T-helper 9 cell (primary cell): ENCODE data around the gene MASP1.

ENCODE experiments used
- DNase-seq: peaks from one replicate; pipeline ENCODE4 v3.0.0-alpha.2; 2020
- total RNA-seq, 2 donors: gene quantifications; one replicate each; lab custom pipeline; 2026; lab: John Stamatoyannopoulos, UW

MASP1 gene, protein sequence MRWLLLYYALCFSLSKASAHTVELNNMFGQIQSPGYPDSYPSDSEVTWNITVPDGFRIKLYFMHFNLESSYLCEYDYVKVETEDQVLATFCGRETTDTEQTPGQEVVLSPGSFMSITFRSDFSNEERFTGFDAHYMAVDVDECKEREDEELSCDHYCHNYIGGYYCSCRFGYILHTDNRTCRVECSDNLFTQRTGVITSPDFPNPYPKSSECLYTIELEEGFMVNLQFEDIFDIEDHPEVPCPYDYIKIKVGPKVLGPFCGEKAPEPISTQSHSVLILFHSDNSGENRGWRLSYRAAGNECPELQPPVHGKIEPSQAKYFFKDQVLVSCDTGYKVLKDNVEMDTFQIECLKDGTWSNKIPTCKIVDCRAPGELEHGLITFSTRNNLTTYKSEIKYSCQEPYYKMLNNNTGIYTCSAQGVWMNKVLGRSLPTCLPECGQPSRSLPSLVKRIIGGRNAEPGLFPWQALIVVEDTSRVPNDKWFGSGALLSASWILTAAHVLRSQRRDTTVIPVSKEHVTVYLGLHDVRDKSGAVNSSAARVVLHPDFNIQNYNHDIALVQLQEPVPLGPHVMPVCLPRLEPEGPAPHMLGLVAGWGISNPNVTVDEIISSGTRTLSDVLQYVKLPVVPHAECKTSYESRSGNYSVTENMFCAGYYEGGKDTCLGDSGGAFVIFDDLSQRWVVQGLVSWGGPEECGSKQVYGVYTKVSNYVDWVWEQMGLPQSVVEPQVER
- 0 reads per million in 2 donors for total RNA-seq

DNA sequence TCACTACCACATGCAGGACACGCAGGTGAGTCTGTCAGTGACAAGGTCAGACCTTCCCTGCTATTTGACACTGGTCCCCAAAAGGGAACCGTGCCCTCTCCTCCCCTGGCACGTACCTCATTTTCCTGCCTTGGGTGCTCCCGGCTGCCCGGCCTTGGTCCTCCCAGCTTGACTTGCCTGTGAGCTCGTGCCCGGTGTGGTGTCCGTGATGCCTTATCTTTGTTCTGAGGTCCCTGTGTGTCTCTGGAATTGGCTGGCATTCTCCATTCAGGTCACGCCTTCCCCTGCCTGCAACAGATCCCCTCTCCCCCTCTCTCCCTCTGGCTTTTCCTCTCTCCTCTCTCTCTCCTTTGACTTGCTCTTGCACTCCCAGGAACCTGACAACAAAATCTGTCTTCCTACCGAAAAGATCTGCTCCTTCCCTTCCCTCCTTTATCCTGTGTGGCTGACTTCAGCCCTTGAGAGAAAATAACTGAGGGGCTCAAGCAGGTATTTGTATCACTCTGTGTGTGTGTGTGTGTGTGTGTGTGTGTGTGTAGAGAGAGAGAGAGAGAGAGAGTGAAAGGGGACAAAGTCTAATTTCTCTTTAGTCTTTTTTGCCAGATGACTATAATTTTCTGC, at the start of gene MASP1:
Gene MASP1 (minus strand): TSS at position 226 of the 621 bp plus-strand sequence. CDS start 105 bp downstream, at position 121.
- no peak for DNase-seq

- no peak for DNase-seq
These were observed 49.0 kb upstream of the MASP1 start for GRCh38 chr3:187340578-187340977.

- DNase-seq: no peak
These were observed 44.8 kb upstream of the MASP1 start for GRCh38 chr3:187336322-187336721.

- no peak for DNase-seq
These were observed 43.4 kb upstream of the MASP1 start for GRCh38 chr3:187334904-187335303.

- DNase-seq: no peak
These were observed 37.2 kb upstream of the MASP1 start for GRCh38 chr3:187328691-187329090.

DNA sequence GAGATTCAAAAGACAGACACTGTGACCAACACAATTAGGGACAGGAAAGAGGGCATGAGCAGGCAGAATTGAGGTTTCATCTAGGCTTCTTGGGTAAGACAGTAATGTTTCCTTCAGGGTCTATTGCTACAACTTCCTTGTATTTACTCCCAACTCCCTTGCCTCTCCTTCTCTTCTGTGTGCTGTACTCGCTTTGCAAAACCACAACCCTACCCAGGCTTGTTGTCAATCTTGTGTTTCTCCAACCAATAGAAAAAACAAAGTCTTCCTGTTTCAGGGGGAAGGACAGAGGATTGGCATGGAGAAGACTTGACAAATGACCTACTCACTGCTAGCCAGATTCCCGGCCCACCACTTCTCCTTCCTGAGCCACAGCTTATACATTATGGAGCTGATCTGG, 36.3 kb upstream of the MASP1 start:
- no peak for DNase-seq

- DNase-seq: no peak
These were observed 34.1 kb upstream of the MASP1 start for GRCh38 chr3:187325632-187326031.

DNA sequence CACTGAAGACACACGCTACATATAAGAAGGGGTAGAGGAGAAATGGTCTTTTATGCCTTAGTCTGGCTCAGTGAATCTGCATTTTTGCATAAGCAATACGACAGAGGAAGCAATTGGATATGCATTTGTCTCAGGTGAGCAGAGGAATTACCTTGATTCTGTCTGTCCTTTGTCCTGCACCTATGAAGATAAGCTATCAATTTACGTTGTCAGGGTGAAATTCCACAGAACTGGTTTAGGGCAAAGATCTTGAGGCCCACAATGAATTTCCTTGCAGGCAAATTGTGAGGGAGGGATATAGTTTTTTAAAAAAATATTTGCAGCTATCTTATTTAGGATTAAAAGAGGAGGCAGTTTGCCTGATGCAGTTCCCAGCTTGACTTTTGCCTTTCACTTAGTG, 31.6 kb upstream of the MASP1 start:
- no peak for DNase-seq

GRCh38 chr3:187322291-187322690, 30.8 kb upstream of the MASP1 start:
- no peak for DNase-seq

GRCh38 chr3:187321766-187322165, 30.2 kb upstream of the MASP1 start:
- DNase-seq: no peak

- DNase-seq: peak; percentile 28
These were observed 28.3 kb upstream of the MASP1 start for GRCh38 chr3:187319699-187320302.

- DNase-seq: peak; percentile 10
These were observed 27.5 kb upstream of the MASP1 start for GRCh38 chr3:187318819-187319616.

GRCh38 chr3:187315872-187316271, 24.3 kb upstream of the MASP1 start:
- DNase-seq: no peak

DNA sequence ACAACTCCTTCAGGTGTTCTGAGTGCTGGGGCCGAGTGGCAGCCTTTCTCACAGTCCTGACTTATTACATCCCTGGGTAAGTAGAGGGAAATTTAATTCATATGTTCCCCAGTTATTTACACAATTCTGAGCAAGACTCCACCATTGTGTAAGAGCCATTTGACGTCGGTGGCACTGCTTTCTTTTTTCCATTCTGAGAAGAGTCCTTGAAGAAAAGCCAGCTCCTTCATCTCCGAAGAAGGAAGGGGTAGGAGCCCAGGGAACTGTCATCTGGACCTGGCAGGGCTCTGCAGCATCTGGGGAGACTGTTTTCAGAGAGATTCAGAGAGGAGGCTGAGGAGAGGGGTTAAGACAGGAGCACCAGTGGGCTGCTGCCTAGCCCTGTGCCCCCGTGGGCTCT, 22.6 kb upstream of the MASP1 start:
- DNase-seq: no peak

DNA sequence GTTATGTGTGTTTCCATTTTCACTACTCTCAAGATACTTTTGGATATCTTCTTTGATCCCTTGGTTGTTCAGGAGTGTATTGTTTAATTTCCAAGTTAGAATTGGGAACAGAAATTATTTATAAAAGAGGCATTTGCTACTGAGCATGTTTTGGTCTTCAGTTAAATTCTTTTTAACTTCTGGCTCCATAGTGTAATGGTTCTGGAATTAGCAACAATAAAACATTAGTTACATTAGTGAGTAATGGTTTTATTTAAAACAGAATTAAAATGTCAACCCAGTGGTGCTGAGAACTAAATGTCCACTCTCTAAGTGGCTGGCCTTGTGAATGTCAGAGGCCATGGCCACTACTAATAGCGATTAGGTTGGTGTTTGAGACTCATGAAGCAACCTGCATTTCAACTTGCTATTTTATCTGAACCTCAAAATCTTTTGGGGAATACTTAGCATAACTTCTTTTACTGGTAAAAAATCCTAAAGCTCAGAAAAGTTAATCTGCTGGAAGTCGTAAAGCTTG, 19.5 kb upstream of the MASP1 start:
- no peak for DNase-seq

DNA sequence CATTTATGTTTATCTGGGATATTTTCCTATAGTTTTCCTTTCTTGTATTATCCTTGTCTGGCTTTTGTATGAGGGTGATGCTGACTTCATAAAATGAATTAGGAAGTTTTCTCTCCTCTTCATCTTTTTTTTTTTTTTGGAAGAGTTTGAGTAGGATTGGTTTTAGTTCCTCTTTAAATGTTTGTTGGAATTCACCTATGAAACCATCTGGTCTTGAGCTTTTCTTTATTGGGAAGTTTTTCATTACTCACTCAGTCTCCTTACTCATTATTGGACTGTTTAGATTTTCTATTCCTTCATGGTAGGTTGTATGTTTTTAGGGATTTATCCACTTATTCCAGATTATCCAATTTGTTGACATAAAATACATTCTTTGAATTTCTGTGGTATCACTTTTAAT, 18.7 kb upstream of the MASP1 start:
- no peak for DNase-seq

GRCh38 chr3:187305881-187306280, 14.3 kb upstream of the MASP1 start:
- no peak for DNase-seq

DNA sequence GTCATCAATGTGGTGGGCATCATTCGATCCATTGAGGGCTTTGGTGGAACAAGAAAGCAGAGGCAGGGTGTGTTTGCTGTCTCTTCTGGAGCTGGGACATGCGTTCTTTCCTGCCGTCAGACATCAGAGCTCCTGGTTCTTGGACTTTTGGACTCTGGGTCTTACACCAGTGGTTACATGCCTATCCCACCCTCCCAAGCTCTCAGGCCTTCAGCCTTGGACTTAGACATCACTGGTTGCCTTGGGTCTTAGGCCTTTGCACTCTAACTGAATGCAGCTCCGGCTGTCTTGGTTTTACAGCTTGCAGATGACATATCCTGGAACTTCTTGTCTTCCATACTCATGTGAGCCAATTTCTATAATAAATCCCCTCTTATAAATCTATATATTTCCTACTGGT, 8.1 kb upstream of the MASP1 start:
- DNase-seq: no peak

DNA sequence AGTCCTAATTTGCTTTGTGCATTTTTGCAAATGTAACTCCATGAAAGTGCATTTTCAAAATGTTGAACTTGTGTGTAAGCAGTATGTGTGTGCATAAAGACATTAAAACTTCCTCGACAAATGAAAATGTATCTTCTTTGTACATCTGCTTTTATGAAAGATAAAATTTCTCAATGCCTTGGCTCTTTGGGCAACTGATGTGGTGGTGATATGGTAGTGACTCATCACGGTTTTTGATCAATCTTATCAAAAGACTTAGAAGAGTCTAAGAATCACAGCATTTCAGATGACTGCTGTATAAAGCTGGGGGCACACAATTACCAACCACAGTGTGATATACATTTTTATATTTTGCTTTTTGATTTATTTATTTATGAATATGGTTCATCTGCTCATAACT, 5.4 kb upstream of the MASP1 start:
- DNase-seq: no peak

GRCh38 chr3:187296058-187296457, 4.5 kb upstream of the MASP1 start:
- DNase-seq: no peak

DNA sequence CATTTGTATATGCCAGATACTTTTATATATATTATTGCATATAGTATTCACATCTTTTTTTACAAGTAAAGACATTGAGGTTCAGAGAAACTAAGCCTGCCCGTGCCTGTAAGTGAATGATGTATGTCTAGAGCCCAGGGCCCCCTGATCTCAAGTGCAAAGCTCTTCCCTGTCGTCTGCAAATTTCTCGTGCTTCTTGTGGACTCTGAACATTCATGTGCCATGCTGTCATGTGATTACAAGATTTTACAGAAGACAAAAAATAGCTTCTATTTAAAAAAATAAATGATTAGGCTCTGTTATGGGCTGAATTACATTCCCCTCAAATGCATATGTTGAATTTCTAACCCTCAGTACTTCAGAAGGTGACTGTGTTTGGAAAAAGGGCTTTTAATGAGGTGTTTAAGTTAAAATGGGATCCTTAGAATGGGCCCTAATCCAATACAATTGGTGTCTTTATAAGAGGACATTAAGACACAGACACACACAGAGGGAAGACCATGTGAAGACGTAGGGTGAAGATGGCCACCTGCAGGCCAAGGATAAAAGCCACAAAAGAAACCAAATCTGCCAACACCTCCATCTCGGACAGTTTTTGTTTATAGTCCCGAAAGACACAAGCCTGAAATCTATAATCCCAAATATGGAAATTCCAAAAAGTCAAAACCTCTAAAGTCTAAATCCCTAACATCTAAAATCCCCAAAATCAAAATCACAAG, 3.9 kb upstream of the MASP1 start:
- DNase-seq: no peak
